Vagina (tissue), 2 donors: ENCODE measurements around the gene SPRYD3. TPM values are rescaled to one million over a fixed set of nuclear protein-coding genes. Genes with fewer than 3 reads are reported as not detected.
"Not testable (repeated sequence)": the region's sequence is repeated elsewhere in the genome, so short reads cannot be mapped to it uniquely, and the experiment has no call there.

Experiments used
- DNase-seq, 2 donors: peaks; one replicate each; pipeline ENCODE4 v3.0.0-alpha.2; 2017; ENCODE audit errors: extremely low spot score in 2 of 2
- H3K27ac ChIP-seq: fragments of 200-600 bp; sonication (generic); one replicate; pipeline ENCODE4 v1.5.1; 2019
- H3K27me3 ChIP-seq: fragments of 200-600 bp; sonication (generic); one replicate; pipeline ENCODE4 v1.5.1; 2019
- H3K36me3 ChIP-seq, 2 donors: fragments of 200-600 bp; sonication (generic); one replicate each; pipeline ENCODE4 v1.5.1; 2017 to 2019
- H3K4me1 ChIP-seq: fragments of 200-600 bp; sonication (generic); one replicate; pipeline ENCODE4 v1.5.1; 2019
- H3K4me3 ChIP-seq, 2 donors: fragments of 200-600 bp; sonication (generic); 1 replicate in 1 of 2; 2 replicates in 1 of 2; pipeline ENCODE4 v1.5.1; 2016 to 2019
- H3K9me3 ChIP-seq: fragments of 200-600 bp; sonication (generic); one replicate; pipeline ENCODE4 v1.5.1; 2019
- CTCF ChIP-seq, 3 experiments: fragments of 450-650 bp in 2 of 3; fragments of 200-600 bp in 1 of 3; sonication (generic) in 1 of 3; IDR thresholded peaks; one replicate each; pipeline ENCODE4 v1.5.1; 2017 to 2019; ENCODE audit warnings: antibody characterized with exemption in 3 of 3, mild to moderate bottlenecking in 2 of 3, moderate library complexity in 2 of 3
- POLR2A ChIP-seq, 2 donors: fragments of 450-650 bp; IDR thresholded peaks; one replicate each; pipeline ENCODE4 v1.6.1; 2017; ENCODE audit warnings: antibody characterized with exemption in 2 of 2, mild to moderate bottlenecking in 2 of 2, moderate library complexity in 2 of 2
- POLR2AphosphoS5 ChIP-seq, 2 donors: sonication (generic); formaldehyde crosslinking; IDR thresholded peaks; one replicate each; pipeline ENCODE4 v1.9.0; 2017; ENCODE audit warnings: antibody characterized with exemption in 2 of 2, mild to moderate bottlenecking in 2 of 2, low read depth in 1 of 2; ENCODE audit not compliant: insufficient read depth in 1 of 2
- intact Hi-C: fragments of 100-400 bp; cut with DNase I; formaldehyde crosslinking; loops from one replicate; pipeline ENCODE4 v1.15.1; 2023
- microRNA-seq: library from miRNA; unstranded; fragments of <30 nt; microRNA quantifications from one replicate; pipeline ENCODE4, GENCODE V29; 2017; ENCODE audit warnings: borderline number of aligned reads, borderline replicate concordance
- small RNA-seq: library from RNA; depleted of rRNA; stranded (forward); fragments of <200 nt; gene quantifications from one replicate; pipeline ENCODE3, GENCODE V24; 2016
- total RNA-seq: library from RNA; depleted of rRNA; stranded (reverse); fragments of >200 nt; gene quantifications from one replicate; pipeline ENCODE4 v1.2.3, GENCODE V29; 2016

Gene SPRYD3
- total RNA-seq, 1 donor from 2014 or later: 27.0 TPM

DNA sequence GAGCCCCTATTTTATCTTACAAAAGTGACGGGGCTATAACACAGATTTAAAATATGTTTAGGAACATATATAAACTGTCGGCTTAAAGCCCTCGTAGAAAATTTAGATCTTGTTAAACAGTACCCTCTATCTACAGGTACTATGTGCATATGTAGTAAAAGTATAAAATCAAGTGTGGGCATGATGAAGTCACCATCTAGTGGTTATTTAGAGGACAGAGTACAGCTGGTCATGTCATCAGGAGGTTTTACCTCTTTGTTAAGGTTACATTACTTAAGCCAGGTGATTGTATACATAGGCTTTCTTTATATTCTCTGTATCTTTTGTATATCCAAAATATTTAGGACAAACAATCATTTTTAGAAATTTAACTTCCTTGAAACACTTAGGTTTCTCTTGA is 47.6 kb downstream of the SPRYD3 start:
- no peak overlapping the region for H3K27ac ChIP-seq
- no peaks in the 10 kb centered on the region for H3K4me1 ChIP-seq
- intact Hi-C loops: no loop called here
- H3K9me3 ChIP-seq: no peaks in the 10 kb centered on the region
- TF ChIP-seq POLR2A (IDR thresholded peaks at IDR 0.05): no peak
- no peak for TF ChIP-seq CTCF (IDR thresholded peaks at IDR 0.05)
- TF ChIP-seq POLR2AphosphoS5 (IDR thresholded peaks at IDR 0.05; ENCODE audit: insufficient read depth in 1 of 2, low read depth in 1 of 2): no peak
- no peak for DNase-seq
- no peaks in the 10 kb centered on the region for H3K27me3 ChIP-seq
- H3K36me3 ChIP-seq: peaks cover 5 to 82% of the 10 kb centered on the region in 2 donors
- H3K4me3 ChIP-seq: no peak overlapping the region

- DNase-seq, intact Hi-C loops, H3K9me3 ChIP-seq, H3K4me3 ChIP-seq, H3K27ac ChIP-seq, H3K27me3 ChIP-seq, H3K4me1 ChIP-seq: not testable (repeated sequence)
- H3K36me3 ChIP-seq: peaks cover 12 to 77% of the 10 kb centered on the region in 2 donors
Measured at GRCh38 chr12:53027014-53027413, 52.2 kb downstream of the SPRYD3 start.

GRCh38 chr12:53025250-53025649 is 53.9 kb downstream of the SPRYD3 start:
- H3K36me3 ChIP-seq: peaks cover 12 to 79% of the 10 kb centered on the region in 2 donors
- H3K27me3 ChIP-seq: no peaks in the 10 kb centered on the region
- intact Hi-C loops: no loop called here
- no peaks in the 10 kb centered on the region for H3K4me1 ChIP-seq
- H3K27ac ChIP-seq: no peak overlapping the region
- TF ChIP-seq CTCF (IDR thresholded peaks at IDR 0.05): no peak
- no peak for TF ChIP-seq POLR2A (IDR thresholded peaks at IDR 0.05)
- no peak for TF ChIP-seq POLR2AphosphoS5 (IDR thresholded peaks at IDR 0.05; ENCODE audit: insufficient read depth in 1 of 2, low read depth in 1 of 2)
- no peaks in the 10 kb centered on the region for H3K9me3 ChIP-seq
- DNase-seq: no peak
- no peak overlapping the region for H3K4me3 ChIP-seq

- no peak overlapping the region for H3K27ac ChIP-seq
- no peak overlapping the region for H3K4me3 ChIP-seq
- no peak for DNase-seq
- intact Hi-C loops: no loop called here
- peaks cover 0 to 31% of the 10 kb centered on the region in 2 donors for H3K36me3 ChIP-seq
- no peaks in the 10 kb centered on the region for H3K9me3 ChIP-seq
- no peaks in the 10 kb centered on the region for H3K27me3 ChIP-seq
- no peak for TF ChIP-seq POLR2A (IDR thresholded peaks at IDR 0.05)
- no peak for TF ChIP-seq POLR2AphosphoS5 (IDR thresholded peaks at IDR 0.05; ENCODE audit: insufficient read depth in 1 of 2, low read depth in 1 of 2)
- TF ChIP-seq CTCF (IDR thresholded peaks at IDR 0.05): no peak
- H3K4me1 ChIP-seq: peaks cover 33% of the 10 kb centered on the region
Measured at GRCh38 chr12:53014709-53015108, 64.5 kb downstream of the SPRYD3 start.

Small RNA genes lying within 50 kb of the gene (microRNA-seq; reads per million reads assigned to microRNA genes)
- gene MIR6757: not detected

Small RNA genes lying within 50 kb of the gene (small RNA-seq; reads per million reads assigned to genes)
- gene MIR6757: not detected

Other genes starting within 250 kb of the SPRYD3 start
- 1.7 TPM for gene KRT79, start 245.1 kb downstream of the SPRYD3 start, total RNA-seq
- gene KRT78, start 230.4 kb downstream of the SPRYD3 start, total RNA-seq: 89.1 TPM
- gene KRT8, start 174.3 kb downstream of the SPRYD3 start, total RNA-seq: 22.8 TPM
- gene KRT18, start 130.3 kb downstream of the SPRYD3 start, total RNA-seq: 93.1 TPM
- gene EIF4B, start 72.9 kb downstream of the SPRYD3 start, total RNA-seq: 339 TPM
- 235 TPM for gene TNS2, start 29.3 kb downstream of the SPRYD3 start, total RNA-seq
- gene IGFBP6, start 18.3 kb upstream of the SPRYD3 start, total RNA-seq: 684 TPM
- 0.74 TPM for gene SOAT2, start 24.1 kb upstream of the SPRYD3 start, total RNA-seq
- gene ZNF740, start 101.3 kb upstream of the SPRYD3 start, total RNA-seq: 12.8 TPM
- 44.9 TPM for gene CSAD, start 101.5 kb upstream of the SPRYD3 start, total RNA-seq
- 3.7 TPM for gene ITGB7, start 127.9 kb upstream of the SPRYD3 start, total RNA-seq
- 79.1 TPM for gene RARG, start 152.8 kb upstream of the SPRYD3 start, total RNA-seq
- gene ESPL1, start 188.9 kb upstream of the SPRYD3 start, total RNA-seq: 17.7 TPM
- gene PFDN5, start 216.2 kb upstream of the SPRYD3 start, total RNA-seq: 673 TPM
- gene MYG1, start 220.3 kb upstream of the SPRYD3 start, total RNA-seq: 41.5 TPM
- gene AAAS, start 242.2 kb upstream of the SPRYD3 start, total RNA-seq: 30.9 TPM